SU-DHL-6 (cell line): ENCODE results near the gene C1QA.

ENCODE experiments used
- H2AFZ ChIP-seq: fragments of 200-600 bp; sonication (generic); 2 replicates; pipeline ENCODE4 v1.6.1; 2014; ENCODE audit warnings: low read depth, mild to moderate bottlenecking, moderate library complexity, mixed read lengths, antibody characterized with exemption, low read length; ENCODE audit not compliant: severe bottlenecking
- H3F3A ChIP-seq: fragments of 200-600 bp; shearing (Covaris generic); 2 replicates; pipeline ENCODE4 v1.6.0; 2016; ENCODE audit warnings: antibody characterized with exemption, mild to moderate bottlenecking; ENCODE audit not compliant: insufficient read depth
- H3K27ac ChIP-seq: fragments of 200-600 bp; sonication (generic); 2 replicates; pipeline ENCODE4 v1.5.1; 2016; ENCODE audit warnings: low read depth, mild to moderate bottlenecking, low read length, moderate library complexity, mixed read lengths
- H3K27me3 ChIP-seq: fragments of 200-600 bp; sonication (generic), shearing (Covaris generic); 2 replicates; pipeline ENCODE4 v1.6.0; 2014; ENCODE audit warnings: mild to moderate bottlenecking, low read length
- H3K36me3 ChIP-seq: fragments of 200-600 bp; sonication (generic); 2 replicates; pipeline ENCODE4 v1.6.1; 2014; ENCODE audit warnings: mild to moderate bottlenecking, low read length, mixed read lengths
- H3K4me2 ChIP-seq: fragments of 300-600, 200-600 bp; shearing (Covaris generic), sonication (generic); 2 replicates; pipeline ENCODE4 v1.6.0; 2014; ENCODE audit warnings: low read length, low read depth, mild to moderate bottlenecking; ENCODE audit not compliant: poor library complexity, severe bottlenecking
- H3K4me3 ChIP-seq: fragments of 200-600 bp; sonication (generic); 2 replicates; pipeline ENCODE4 v1.5.1; 2014; ENCODE audit warnings: antibody characterized with exemption, low read length, mild to moderate bottlenecking, mixed read lengths; ENCODE audit not compliant: insufficient read depth, poor library complexity, severe bottlenecking
- H3K79me2 ChIP-seq: fragments of 200-600 bp; sonication (generic); 2 replicates; pipeline ENCODE4 v1.6.1; 2014; ENCODE audit warnings: mild to moderate bottlenecking, low read length, moderate library complexity; ENCODE audit not compliant: insufficient read depth
- H3K9ac ChIP-seq: fragments of 200-600 bp; sonication (generic); 2 replicates; pipeline ENCODE4 v1.7.0; 2014; ENCODE audit warnings: mild to moderate bottlenecking, low read length
- H3K9me2 ChIP-seq: fragments of 200-600 bp; sonication (generic); replicated peaks from 2 replicates; pipeline ENCODE4 v1.6.1; 2014; ENCODE audit warnings: low read length; ENCODE audit not compliant: insufficient read depth
- H3K9me3 ChIP-seq: fragments of 200-600 bp; sonication (generic); 2 replicates; pipeline ENCODE4 v1.6.1; 2014; ENCODE audit warnings: low read length, mixed read lengths; ENCODE audit not compliant: insufficient read depth
- H4K20me1 ChIP-seq: fragments of 200-600 bp; sonication (generic); 2 replicates; pipeline ENCODE4 v1.6.1; 2014; ENCODE audit warnings: low read depth, mild to moderate bottlenecking, antibody characterized with exemption, low read length, moderate library complexity, mixed read lengths
- CTCF ChIP-seq: fragments of 200-600 bp; sonication (generic); IDR thresholded peaks from one replicate; pipeline ENCODE4 v1.5.1; 2017; ENCODE audit warnings: antibody characterized with exemption, mild to moderate bottlenecking, low read length, moderate library complexity; ENCODE audit not compliant: insufficient read depth, poor library complexity, severe bottlenecking
- EZH2phosphoT487 ChIP-seq: fragments of 200-600 bp; sonication (generic), shearing (Covaris generic); conservative IDR thresholded peaks from 2 replicates; pipeline ENCODE4 v1.6.1; 2018; ENCODE audit warnings: mild to moderate bottlenecking, antibody characterized with exemption, low read length, moderate library complexity, mixed read lengths

Gene C1QA

GRCh38 chr1:22597996-22598395 is 38.4 kb upstream of the C1QA start:
- Histone ChIP-seq H3K9me3 (no peaks in the 10 kb centered on the region), H3K79me2 (no peaks in the 10 kb centered on the region)
- TF ChIP-seq CTCF (no peak), EZH2phosphoT487 (no peak)

GRCh38 chr1:22598736-22599135 is 37.7 kb upstream of the C1QA start:
- H3K9me3 ChIP-seq = no peaks in the 10 kb centered on the region
- H2AFZ ChIP-seq = no peak overlapping the region
- no peaks in the 10 kb centered on the region for H3K79me2 ChIP-seq
- no peak overlapping the region for H3K9ac ChIP-seq
- H3K4me3 ChIP-seq = no peak overlapping the region
- H3K27me3 ChIP-seq = no peaks in the 10 kb centered on the region
- H4K20me1 ChIP-seq = no peaks in the 10 kb centered on the region
- no peaks in the 10 kb centered on the region for H3K36me3 ChIP-seq
- no peaks in the 10 kb centered on the region for H3F3A ChIP-seq
- H3K27ac ChIP-seq = no peak overlapping the region
- no peak for TF ChIP-seq CTCF
- no peak for TF ChIP-seq EZH2phosphoT487
- H3K4me2 ChIP-seq = no peak overlapping the region
- H3K9me2 ChIP-seq = no peaks in the 10 kb centered on the region

More at GRCh38 chr1:22597996-22598395, 38.4 kb upstream of the C1QA start:
- Histone ChIP-seq H3K4me2 (no peak overlapping the region), H3K27ac (no peak overlapping the region), H3K9me2 (no peaks in the 10 kb centered on the region), H4K20me1 (no peaks in the 10 kb centered on the region), H3K36me3 (no peaks in the 10 kb centered on the region), H3F3A (no peaks in the 10 kb centered on the region), H3K4me3 (no peak overlapping the region), H2AFZ (no peak overlapping the region), H3K27me3 (no peaks in the 10 kb centered on the region), H3K9ac (no peak overlapping the region)

GRCh38 chr1:22600071-22600816 is 36.2 kb upstream of the C1QA start:
- Histone ChIP-seq H3K9me2 (no peaks in the 10 kb centered on the region), H3K9me3 (no peaks in the 10 kb centered on the region), H3K9ac (no peak overlapping the region), H3K4me2 (no peak overlapping the region), H3K36me3 (no peaks in the 10 kb centered on the region), H3K27me3 (no peaks in the 10 kb centered on the region), H4K20me1 (no peaks in the 10 kb centered on the region), H3K4me3 (no peak overlapping the region), H3K27ac (no peak overlapping the region), H3K79me2 (no peaks in the 10 kb centered on the region), H3F3A (no peaks in the 10 kb centered on the region), H2AFZ (no peak overlapping the region)
- no peak for TF ChIP-seq EZH2phosphoT487
- TF ChIP-seq CTCF = no peak
